Upper lobe of left lung (tissue), 4 donors: ENCODE results near the gene EFHD2.

Experiments used
- EP300 ChIP-seq, 4 donors: sonication (generic); formaldehyde crosslinking; IDR thresholded peaks; one replicate each; pipeline ENCODE4 v1.5.1; 2017; ENCODE audit warnings: antibody characterized with exemption in 4 of 4, control low read depth in 2 of 4
- POLR2A ChIP-seq, 4 donors: fragments of 450-650 bp; IDR thresholded peaks; one replicate each; pipeline ENCODE4 v1.5.1; 2016 to 2017; ENCODE audit warnings: antibody characterized with exemption in 4 of 4, mild to moderate bottlenecking in 2 of 4
- POLR2AphosphoS5 ChIP-seq, 2 donors: sonication (generic); formaldehyde crosslinking; IDR thresholded peaks; one replicate each; pipeline ENCODE4 v1.5.1; 2017; ENCODE audit warnings: antibody characterized with exemption in 2 of 2
- TF ChIP-seq, protein P1 (sequence below), 6 experiments: fragments of 450-650 bp in 4 of 6; fragments of 200-600 bp in 2 of 6; sonication (generic) in 2 of 6; IDR thresholded peaks; one replicate each; pipeline ENCODE4 v1.5.1; 2016 to 2019; ENCODE audit warnings: antibody characterized with exemption in 6 of 6

DNA sequence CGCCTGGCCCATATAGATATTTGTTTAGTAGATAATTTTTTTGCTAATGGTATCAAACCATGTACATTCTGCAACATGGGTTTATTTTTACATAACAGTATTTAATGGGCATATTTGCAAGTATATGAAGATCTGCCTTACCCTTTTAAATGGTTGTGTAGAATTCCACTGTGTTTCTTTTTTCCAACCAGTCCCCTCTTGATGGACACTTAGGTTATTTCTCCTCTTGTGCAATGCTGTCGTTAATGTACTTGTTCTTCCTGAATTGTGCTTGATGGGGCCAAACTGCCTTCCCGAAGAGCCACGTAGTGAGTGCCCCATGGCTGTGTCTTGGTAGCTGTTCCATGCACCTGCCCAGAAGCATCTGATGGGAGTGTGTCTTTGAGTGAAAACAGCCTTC is 39.4 kb upstream of the EFHD2 start:
- TF ChIP-seq, protein P1, sequence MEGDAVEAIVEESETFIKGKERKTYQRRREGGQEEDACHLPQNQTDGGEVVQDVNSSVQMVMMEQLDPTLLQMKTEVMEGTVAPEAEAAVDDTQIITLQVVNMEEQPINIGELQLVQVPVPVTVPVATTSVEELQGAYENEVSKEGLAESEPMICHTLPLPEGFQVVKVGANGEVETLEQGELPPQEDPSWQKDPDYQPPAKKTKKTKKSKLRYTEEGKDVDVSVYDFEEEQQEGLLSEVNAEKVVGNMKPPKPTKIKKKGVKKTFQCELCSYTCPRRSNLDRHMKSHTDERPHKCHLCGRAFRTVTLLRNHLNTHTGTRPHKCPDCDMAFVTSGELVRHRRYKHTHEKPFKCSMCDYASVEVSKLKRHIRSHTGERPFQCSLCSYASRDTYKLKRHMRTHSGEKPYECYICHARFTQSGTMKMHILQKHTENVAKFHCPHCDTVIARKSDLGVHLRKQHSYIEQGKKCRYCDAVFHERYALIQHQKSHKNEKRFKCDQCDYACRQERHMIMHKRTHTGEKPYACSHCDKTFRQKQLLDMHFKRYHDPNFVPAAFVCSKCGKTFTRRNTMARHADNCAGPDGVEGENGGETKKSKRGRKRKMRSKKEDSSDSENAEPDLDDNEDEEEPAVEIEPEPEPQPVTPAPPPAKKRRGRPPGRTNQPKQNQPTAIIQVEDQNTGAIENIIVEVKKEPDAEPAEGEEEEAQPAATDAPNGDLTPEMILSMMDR (IDR thresholded peaks at IDR 0.05), result no peak
- no peak for TF ChIP-seq POLR2AphosphoS5 (IDR thresholded peaks at IDR 0.05)
- TF ChIP-seq POLR2A (IDR thresholded peaks at IDR 0.05), result no peak
- TF ChIP-seq EP300 (IDR thresholded peaks at IDR 0.05), result no peak
